ENCODE data around the gene SNAPC4.

The SNAPC4 gene

GRCh38 chr9:136385015-136385414, 15.0 kb downstream of the SNAPC4 start:
- no peak for DNase-seq

- no peak for DNase-seq
These were observed 16.5 kb downstream of the SNAPC4 start for GRCh38 chr9:136383436-136383835.

GRCh38 chr9:136381966-136382513, 17.9 kb downstream of the SNAPC4 start:
- DNase-seq, result no peak

GRCh38 chr9:136381311-136381710, 18.7 kb downstream of the SNAPC4 start:
- DNase-seq, result no peak

- DNase-seq, result no peak
These were observed 19.6 kb downstream of the SNAPC4 start for GRCh38 chr9:136380381-136380780.

- no peak for DNase-seq
These were observed 20.1 kb downstream of the SNAPC4 start for GRCh38 chr9:136379891-136380290.

GRCh38 chr9:136379401-136379800, 20.6 kb downstream of the SNAPC4 start:
- DNase-seq, result no peak

- no peak for DNase-seq
These were observed 21.0 kb downstream of the SNAPC4 start for GRCh38 chr9:136379003-136379287.

GRCh38 chr9:136378170-136379002, 21.6 kb downstream of the SNAPC4 start:
- no peak for DNase-seq

- no peak for DNase-seq
These were observed 22.4 kb downstream of the SNAPC4 start for GRCh38 chr9:136377341-136378169.

GRCh38 chr9:136376457-136376856, 23.5 kb downstream of the SNAPC4 start:
- DNase-seq, result no peak

- no peak for DNase-seq
These were observed 24.9 kb downstream of the SNAPC4 start for GRCh38 chr9:136375096-136375495.

GRCh38 chr9:136374183-136374575, 25.8 kb downstream of the SNAPC4 start:
- DNase-seq, result no peak

- DNase-seq, result no peak
These were observed 26.4 kb downstream of the SNAPC4 start, which contains the start of gene CARD9 for GRCh38 chr9:136373300-136374182. CARD9 (minus strand) TSS chr9:136373669; CDS start chr9:136372078, 1,591 bp downstream.

GRCh38 chr9:136372561-136373299, 27.2 kb downstream of the SNAPC4 start:
- DNase-seq, result no peak

- no peak for DNase-seq
These were observed 28.0 kb downstream of the SNAPC4 start for GRCh38 chr9:136372006-136372405.

- no peak for DNase-seq
These were observed 28.5 kb downstream of the SNAPC4 start for GRCh38 chr9:136371533-136371880.

- DNase-seq, result no peak
These were observed 29.1 kb downstream of the SNAPC4 start for GRCh38 chr9:136370687-136371532.

GRCh38 chr9:136370037-136370436, 29.9 kb downstream of the SNAPC4 start:
- no peak for DNase-seq

- DNase-seq, result no peak
These were observed 31.8 kb downstream of the SNAPC4 start for GRCh38 chr9:136368190-136368589.

Measured in 8988T (cell line).